NCI-H226 (cell line): ENCODE measurements around the gene KCNMA1.
A peak's percentile ranks its signal among the peaks of the same experiment; 100 is the strongest.
"Not testable (repeated sequence)": the region's sequence is repeated elsewhere in the genome, so short reads cannot be mapped to it uniquely, and the experiment has no call there.

Experiments
- DNase-seq: peaks from one replicate; pipeline ENCODE4 v3.0.0-alpha.2; 2015

The KCNMA1 gene

GRCh38 chr10:77578583-77579227, 58.9 kb downstream of the KCNMA1 start:
- DNase-seq, result peak; percentile 85

GRCh38 chr10:77577666-77578229, 59.9 kb downstream of the KCNMA1 start:
- DNase-seq, result no peak

DNA sequence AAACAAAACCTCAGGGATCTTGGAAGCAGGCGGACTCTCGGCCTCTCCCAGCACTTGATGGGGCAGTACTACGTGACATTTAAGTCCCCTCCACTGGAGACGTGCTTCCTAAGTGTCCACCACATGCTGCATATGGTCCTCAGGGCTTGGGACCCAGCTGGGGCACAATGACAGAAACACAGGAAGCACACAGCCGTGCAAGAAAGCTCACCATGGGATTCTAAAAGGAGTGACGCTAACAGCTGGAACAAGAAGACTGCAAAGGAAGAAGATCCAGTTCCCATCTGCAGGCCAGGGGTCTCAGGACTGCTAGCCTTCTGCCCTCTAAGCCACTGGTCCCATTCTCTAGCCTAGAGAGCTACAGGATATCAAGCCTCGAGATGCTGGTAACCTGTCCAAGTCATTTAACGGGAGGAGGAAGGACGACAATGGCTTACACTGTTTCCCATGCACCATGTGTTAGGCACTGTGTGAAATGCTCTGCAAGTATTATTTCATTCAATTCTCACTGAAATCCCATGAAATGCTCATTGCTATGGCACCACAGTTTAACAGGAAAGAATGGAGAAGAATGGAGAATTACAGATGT, 61.1 kb downstream of the KCNMA1 start:
- no peak for DNase-seq

- DNase-seq, result no peak
These were observed 61.6 kb downstream of the KCNMA1 start for GRCh38 chr10:77576007-77576367.

DNA sequence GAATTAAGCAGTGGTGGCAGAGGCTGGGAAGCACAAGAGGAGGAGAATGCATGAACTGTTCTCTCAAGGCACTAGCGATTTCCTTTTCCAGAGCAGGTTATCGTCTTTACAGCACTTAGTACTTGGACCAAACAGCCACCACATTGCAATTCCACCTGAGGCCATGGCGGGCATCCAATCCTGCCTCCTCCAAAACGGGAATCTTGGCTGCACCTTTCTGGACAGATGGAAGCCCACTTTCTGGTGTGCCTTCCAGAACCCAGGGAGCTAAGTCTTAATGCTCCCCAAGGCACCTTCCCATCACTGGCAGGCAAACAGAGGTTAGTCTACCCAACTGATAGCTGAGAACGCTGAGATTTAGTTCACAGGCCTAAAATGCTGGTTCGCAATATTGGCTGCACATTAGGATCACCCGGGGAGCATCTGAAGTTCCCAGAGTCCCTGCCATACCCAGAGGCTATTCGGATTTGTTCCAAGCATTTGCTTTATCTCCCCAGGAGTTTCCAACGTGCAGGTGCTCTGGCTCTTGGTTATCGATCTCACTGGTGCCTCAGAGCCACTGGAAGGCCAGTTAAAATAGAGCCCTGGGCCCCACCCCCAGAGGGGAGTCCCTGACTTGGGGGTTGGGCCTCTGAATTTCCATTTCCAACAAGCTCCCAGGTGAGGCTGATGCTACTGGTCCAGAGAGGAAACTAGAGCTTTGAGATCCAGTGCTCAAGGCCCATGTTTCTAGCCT, 62.2 kb downstream of the KCNMA1 start:
- no peak for DNase-seq

DNA sequence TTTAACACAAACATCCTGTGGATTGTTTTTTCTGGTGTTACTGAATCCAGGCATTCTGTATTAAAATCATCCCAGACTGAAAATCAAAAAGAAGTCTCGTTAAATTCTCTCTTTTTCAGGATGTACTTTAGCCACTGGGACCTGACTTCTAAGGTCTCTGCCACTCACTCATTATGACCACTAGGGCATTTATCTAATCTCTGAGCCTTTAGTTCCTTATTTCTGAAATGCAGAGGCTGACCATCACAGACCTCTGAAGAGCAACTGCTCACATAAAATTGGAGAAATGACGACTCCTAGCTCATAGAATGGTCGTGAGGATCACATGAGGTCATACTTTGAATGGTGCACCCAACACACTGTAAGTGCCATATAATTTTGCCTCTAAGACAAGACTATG, 63.2 kb downstream of the KCNMA1 start:
- DNase-seq, result no peak

- not testable (repeated sequence) for DNase-seq
These were observed 65.1 kb downstream of the KCNMA1 start for GRCh38 chr10:77572520-77572919.

GRCh38 chr10:77571490-77571889, 66.1 kb downstream of the KCNMA1 start:
- DNase-seq, result peak; percentile 13

DNA sequence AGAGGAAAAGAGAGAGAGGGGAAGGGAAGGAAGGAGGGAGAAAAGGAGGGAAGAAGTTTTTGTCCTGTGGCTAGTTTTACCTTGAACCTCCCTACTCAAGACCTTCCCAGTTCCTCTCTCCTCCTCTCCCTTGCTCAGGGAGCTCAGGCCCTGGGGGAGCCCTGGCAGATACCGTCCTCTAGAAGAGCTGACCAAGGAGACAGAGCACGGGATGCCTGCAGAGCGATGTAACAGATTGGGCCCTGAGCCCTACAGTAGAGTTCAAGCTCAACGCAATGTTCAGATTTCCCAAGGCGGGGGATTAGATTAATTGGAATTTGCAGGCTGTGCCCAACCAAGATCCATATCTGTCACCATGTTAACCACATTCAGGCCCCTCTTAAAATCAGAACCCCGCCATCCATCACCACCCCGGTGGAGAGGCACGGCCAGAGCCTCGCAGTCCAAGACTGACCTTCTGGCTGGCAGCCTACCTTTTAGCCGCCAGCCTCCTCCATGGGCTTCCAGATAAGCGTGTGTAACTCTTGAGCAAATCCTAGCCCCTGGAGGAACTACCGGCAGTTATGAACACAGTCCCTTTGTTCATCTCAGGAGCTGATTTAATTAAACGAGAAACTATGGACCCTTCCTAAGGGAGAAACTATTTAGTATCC, 70.6 kb downstream of the KCNMA1 start:
- peak; percentile 41 for DNase-seq

- DNase-seq, result no peak
These were observed 71.4 kb downstream of the KCNMA1 start for GRCh38 chr10:77566236-77566635.

GRCh38 chr10:77565590-77566023, 72.0 kb downstream of the KCNMA1 start:
- peak; percentile 10 for DNase-seq

DNA sequence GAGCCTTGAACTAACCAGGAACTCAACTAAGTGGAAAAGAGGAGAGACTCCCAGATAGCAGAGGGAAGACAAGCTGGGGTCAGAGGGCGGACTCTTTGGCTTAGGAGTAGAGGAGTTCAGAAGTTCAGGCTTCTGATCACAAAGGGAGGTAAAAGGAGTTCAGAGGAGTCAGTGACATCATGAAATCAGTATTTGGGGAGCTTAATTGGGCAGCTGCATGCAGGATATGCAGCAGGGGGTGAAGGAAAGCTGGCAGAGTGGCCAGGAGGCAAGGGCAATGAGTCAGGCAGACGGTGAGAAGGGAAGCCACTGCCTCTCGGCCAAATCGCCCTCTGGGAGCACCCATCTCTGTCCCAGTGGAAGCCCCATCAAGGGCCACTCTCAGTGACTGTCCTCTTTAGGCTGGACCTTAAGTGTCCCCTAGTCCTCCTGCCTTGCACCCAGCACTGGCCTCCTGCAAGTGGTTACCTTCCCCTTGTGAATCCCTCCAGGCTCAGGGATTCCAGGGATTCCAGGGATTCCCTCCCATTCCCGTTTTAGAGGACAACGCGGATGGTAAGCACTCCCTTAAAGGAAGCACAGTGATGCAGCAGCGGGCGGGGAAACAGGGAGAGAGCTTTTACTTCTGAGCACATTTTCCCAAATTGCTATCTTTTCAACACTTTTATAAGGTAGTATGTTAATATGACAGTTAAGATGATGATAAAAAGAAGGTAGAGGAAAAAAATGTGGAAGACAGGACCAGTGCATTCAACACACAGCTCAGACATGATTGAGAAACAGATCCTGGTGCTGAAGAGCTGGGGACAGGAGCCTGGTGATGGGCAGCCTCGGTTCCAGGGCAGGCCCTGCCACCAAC, 72.6 kb downstream of the KCNMA1 start:
- peak; percentile 96 for DNase-seq

GRCh38 chr10:77563638-77564270, 73.9 kb downstream of the KCNMA1 start:
- no peak for DNase-seq

DNA sequence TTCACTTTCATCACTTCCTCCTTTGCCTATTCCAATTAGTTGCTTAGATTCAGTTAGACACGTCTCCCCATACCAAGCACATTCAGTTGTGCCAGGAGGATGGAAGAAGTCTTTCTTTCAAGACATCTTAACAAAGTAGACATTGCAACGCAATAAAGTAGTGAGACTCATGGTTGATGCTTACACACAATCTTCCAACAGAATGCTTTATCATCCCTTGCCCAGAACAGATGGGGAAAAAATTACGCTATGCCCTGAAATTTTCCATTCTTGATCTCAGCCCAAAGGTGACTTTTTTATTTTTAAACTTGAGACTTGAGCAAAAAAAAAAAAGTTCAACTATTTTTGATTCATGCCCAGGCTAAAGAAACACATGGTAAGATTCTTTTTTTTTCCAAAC, 74.9 kb downstream of the KCNMA1 start:
- no peak for DNase-seq

- DNase-seq, result no peak
These were observed 75.6 kb downstream of the KCNMA1 start for GRCh38 chr10:77561991-77562390.

DNA sequence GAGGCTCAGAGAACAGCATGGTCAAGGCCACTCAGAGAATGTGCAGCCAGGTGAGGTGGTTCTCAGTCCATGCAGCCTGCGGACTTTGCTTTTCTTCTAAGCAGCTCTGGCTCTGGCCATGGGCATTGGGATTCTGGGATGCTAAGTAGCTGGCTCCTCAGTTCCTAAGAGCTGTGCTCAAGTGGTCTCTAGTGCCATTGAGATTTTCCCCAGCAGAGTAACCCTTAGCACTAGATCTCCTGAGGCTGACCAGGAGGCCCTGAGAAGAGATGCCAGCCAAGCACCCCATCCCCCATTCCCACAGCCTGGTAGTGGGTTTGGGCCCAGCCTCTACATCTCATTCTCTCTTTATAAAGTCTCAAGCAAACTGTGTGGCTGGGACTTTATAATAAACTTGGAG, 77.1 kb downstream of the KCNMA1 start:
- DNase-seq, result no peak

GRCh38 chr10:77560052-77560451, 77.6 kb downstream of the KCNMA1 start:
- DNase-seq, result no peak

DNA sequence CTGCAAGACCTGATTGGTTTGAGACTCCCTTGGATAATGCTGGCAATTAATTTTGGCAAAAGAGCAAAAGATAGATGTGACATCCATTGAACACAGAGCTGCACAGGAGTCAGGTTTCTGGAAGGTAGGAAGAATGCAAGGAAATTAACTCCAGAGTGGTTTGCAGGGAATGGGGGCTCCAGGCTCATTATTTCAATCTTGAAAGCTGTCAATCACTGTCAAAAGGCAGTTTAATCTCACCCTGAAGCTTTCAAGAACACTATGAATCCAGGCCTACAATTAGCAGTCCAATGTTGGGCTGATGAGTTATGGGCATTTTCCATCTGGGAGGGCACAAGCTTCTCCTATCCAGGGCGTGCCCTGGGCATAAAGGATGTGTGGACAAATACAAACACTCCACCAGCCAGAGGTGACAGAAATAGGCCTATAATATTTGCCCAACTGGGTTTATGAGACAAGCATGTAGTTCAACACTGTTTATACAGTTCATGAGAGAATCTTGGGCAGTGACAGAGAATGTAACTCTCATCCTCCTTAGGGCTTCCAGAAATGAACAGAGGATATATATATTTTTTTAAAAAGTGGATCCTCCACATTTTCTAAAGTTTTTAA, 80.5 kb downstream of the KCNMA1 start:
- DNase-seq, result no peak

DNA sequence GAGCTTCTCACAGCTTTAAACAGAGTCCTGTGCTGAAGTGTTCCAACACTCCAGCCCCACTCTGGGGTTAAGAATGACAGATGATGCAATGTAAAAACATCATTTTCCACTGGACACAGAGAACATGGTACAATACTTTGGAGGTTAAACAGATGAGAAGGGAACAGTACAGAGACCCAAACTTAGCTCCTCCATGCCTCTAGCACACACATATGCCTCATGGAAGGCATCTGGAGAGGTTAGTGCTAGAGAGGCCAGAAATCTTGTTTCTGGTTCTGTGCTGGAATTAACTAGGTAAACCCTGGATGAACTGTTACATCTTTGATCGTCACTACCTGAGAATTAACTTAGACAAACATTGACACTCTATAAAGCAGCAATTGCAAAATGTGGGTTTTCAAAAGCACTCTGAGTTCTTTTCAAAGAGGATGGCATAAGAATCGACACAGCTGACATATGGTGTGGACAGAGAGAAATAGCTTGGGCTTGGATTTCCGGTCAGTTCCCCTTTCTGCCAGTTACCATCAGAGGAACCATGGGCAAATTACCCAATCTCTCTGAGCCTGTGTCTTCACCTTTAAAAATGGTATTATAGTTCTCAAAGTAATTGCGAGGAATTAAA, 81.9 kb downstream of the KCNMA1 start:
- DNase-seq, result no peak

DNA sequence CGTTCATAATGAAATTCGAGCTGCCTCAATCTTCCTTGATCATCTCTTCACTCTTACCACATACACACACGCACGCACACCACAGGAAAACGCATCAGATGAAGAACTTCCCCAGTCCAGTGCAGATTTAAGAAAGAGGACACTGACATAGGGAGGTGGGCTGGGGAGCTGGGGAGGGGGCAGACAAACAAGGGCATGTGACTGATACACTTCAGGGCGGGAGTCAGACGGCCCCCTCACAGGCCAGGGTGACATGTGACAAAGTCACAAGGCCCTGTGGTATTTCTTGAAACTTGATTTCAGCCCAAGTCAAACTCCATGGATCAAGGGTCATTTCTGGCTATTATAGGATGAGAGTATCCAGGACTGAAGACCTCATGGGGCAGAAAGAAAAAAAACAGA, 82.6 kb downstream of the KCNMA1 start:
- DNase-seq, result no peak

DNA sequence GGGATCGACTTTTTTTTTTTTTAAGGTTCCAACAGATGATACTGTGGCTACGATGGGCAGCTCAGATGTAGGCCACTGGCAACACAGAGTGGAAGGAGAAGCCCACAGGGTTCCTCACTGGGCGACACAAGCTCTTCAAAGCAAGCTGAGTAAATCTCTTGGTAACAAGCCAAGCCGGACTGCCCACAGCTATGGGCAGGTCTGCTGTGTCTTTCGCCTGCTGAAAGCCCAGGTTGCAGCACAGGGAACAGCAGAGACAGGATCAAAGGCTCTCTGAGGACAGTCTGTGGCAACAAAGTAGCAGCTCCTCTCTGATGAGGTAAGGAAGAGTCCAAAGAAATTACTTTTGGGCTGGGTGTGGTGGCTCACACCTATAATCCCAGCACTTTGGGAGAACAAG, 83.6 kb downstream of the KCNMA1 start:
- peak; percentile 36 for DNase-seq
